LNCAP (cell line): ENCODE measurements around the gene RTBDN.

ENCODE experiments used
- TF ChIP-seq, protein P1 (sequence below): fragments of 450-650 bp; IDR thresholded peaks from 2 replicates; pipeline ENCODE4 v1.5.1; 2017; ENCODE audit warnings: mild to moderate bottlenecking

Gene RTBDN

DNA sequence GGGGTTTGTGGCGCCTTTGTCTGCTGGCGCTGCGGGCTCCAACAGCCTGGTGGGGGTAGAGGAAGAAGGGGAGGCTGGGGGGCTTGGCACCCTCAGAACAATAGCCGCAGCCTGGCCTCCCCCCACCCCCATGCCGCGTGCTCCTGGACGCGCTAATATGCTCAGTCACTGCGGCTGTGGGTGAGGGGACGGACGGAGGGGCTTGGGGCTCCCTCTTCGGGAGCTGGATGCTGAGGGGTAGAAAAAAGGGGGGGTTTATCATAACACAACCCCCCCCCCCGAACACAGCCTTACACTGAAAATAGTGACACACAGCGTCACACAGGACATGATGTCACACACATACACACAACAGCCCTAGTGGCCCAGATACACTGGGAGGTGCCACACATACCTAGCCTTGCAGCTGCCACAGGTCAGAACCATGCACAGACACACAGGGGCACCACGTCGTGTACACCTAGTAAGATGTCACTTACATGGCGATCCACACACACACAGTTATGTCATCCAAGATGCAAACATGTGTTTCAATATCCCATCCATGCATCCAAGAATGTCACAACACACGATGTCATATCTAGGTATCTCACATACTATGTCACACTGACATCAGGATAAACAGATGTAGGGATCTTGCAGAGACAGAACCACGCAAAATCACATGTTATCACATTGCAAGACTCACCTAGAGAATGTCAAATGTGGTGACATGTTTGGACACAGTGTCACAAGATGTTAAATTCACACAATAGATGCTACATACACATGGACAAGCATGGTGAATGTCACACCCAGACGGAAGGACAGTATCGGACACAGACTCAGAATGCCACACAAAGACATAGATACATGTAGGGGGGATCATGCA, 4.7 kb upstream of the RTBDN start:
- TF ChIP-seq, protein P1, sequence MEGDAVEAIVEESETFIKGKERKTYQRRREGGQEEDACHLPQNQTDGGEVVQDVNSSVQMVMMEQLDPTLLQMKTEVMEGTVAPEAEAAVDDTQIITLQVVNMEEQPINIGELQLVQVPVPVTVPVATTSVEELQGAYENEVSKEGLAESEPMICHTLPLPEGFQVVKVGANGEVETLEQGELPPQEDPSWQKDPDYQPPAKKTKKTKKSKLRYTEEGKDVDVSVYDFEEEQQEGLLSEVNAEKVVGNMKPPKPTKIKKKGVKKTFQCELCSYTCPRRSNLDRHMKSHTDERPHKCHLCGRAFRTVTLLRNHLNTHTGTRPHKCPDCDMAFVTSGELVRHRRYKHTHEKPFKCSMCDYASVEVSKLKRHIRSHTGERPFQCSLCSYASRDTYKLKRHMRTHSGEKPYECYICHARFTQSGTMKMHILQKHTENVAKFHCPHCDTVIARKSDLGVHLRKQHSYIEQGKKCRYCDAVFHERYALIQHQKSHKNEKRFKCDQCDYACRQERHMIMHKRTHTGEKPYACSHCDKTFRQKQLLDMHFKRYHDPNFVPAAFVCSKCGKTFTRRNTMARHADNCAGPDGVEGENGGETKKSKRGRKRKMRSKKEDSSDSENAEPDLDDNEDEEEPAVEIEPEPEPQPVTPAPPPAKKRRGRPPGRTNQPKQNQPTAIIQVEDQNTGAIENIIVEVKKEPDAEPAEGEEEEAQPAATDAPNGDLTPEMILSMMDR = no peak

DNA sequence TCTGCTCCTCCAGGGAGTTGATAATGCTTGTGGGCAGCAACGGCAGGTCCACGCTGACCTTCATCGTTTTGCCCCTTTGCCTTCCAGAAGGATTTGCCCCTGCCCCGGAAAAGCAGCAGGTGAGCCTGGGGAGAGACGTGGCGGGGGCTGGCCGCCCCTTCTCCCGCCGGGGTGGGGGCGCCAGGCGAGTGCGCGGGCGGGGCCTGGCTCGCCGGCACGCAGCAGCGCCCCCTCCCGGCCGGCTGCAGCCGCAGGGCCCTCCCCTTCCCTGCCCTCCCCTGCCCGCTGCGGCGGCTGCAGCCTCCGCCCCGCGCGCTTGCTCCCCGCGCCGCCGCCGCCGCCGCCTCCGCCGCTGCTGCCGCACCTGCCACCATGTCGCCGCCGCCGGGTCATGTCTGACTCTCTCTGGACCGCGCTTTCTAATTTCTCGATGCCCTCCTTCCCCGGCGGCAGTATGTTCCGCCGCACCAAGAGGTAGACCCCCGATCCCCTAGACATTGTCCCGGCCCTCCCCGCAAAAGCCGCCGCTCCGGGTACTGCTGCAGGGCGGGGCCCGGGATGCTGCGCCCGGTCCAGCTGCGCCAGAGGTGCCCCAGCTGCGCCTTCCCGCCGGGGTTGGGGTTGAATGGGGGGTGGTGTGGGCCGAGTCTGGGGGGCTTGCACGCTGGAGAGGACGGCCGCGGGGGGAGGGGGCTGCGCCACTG, 4.0 kb upstream of the RTBDN start, which contains the start of gene MAST1:
Gene MAST1 (plus strand): TSS at position 334 of the 704 bp plus-strand sequence. CDS start 58 bp downstream, at position 392.
- TF ChIP-seq, protein P1 = peak; percentile 89

DNA sequence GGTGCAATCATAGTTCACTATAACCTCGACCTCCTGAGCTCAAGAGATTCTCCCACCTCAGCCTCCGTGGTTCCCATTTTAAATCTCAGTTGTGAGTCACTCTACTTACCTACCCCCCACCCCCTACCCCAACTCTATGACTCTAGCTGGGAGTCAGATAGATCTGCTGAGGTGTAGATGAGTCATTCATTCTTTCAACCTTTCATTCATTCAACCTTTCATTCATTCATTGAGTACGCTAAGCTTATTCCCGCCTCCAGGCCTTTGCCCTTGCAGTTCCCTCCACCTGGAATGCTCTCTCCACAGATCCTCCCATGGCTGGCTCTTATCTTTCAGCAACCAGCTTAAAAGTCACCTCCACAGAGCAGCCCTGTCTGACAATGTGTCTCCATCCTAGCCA, 2.8 kb upstream of the RTBDN start:
- TF ChIP-seq, protein P1 = no peak

DNA sequence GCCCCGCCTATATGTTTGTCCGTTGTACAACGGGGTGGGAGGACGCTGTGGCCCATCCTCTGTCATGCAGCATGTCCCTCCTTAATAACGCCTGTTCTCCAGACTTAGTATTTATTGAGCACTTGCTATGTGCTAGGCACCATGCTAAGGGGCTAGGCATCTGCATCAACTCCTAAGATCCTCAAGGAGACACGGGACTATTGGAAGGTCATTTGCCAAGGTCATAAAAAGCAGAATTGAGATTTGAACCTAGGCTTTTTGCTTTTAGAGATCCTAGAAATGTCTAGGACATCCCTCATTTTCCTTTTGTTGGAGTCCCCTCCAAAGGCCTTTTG, 2.1 kb upstream of the RTBDN start:
- TF ChIP-seq, protein P1 = no peak

DNA sequence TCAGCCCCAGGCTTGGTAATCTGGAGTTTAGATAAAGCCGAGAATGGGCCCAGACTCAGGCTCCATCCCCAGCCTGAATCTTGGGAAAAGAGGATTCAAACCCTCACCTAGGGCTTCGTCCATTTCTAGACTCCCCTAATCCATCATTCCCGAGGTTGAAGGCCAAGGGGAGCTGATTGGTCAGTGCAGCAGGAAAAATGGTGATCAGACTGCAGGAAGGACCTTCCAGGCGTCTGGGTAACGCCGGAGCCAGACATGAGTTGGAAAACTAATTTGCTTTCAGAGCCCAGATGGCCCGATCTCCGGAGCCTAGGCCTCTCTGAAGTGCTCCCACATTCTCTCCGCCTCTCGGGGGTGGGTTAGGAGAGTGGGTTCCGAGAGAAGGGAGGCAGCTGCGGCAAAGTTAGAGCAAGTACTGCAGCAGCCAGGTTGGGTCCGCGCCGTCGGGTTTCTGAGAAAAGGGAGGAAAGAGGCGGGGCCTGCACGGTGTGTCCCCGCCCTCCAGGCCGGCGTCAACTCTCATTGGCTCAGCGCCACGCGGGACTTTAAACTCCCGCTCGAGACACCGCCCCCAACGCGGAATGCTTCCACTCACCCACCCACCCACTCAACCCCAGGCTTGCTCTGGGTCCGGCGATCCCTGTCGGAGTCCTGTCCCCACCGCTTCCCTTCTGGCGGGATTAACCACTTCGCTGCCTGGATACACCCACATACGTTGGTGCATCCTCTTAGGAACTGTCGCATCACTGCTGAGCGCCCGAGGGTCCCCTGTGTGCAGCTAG, 788 bp upstream of the RTBDN start:
- TF ChIP-seq, protein P1 = no peak

DNA sequence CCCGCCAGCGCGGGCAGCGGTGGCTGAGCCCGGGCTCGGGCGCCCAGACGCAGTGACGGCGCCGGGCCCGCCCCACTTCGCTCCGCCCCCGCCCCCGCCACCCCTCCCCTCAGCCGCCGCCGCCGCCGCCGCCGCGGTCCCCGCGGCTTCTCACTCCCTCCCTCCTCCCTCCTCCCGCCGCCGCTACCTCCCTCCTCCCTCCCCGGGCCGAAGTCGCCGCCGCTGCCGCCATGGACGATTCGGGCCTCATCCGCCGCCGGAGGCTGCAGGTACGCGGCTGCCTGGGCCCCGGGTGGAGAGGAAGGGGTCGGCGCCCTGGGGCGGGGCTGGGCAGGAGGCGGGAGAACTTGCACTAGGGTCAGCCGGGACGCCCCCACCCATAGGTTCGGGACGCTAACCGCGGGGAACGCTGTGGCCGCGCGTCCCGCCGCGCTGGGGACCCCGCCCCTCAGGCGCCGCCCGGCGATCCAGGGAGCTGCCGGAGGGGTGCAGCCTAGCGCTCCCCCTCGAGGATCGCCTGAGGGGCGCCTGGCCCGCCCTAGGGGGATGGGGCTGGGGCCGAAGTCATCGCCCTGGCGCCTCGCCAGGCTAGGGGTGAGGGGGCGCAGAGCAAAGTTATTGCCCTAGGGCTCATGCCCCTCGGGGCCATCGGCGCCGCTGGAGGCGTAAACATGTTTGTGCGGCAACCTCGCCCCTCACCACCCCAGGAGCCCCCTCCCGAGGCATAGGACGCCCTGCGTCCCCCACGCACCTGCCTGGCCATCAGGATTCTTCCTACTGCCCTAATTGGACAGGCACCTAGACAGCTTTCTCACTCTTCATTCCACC, 427 bp downstream of the RTBDN start:
- TF ChIP-seq, protein P1 = no peak

DNA sequence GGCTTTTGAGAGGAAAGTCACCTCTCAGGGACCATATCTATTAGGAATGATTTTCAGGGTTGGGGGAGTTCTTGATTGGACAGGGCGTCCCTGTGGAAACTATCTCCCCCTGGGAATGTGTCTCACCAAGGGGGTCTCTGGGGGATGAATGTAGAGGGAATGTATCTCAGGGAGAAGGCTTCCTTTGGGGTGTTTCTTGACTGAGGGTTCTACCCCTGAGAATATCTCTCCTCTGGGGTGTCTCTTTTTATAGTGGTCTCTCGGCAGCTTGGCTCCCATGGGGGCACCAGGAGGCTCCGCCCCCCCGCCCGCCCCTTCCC, 1.0 kb downstream of the RTBDN start:
- TF ChIP-seq, protein P1 = no peak
